SK-N-SH (cell line): ENCODE measurements around the gene IFNLR1.

Experiments
- EP300 ChIP-seq, 2 experiments: IDR thresholded peaks; 2 replicates each; pipeline versions ENCODE4 v1.4.0 to v1.6.1; 2012; ENCODE audit warnings: borderline replicate concordance in 1 of 2, low read depth in 1 of 2, low read length in 1 of 2
- EZH2phosphoT487 ChIP-seq: fragments of 200-600 bp; sonication (generic); IDR thresholded peaks from 2 replicates; pipeline ENCODE4 v1.6.1; 2017; ENCODE audit warnings: low read depth, mixed run types, mild to moderate bottlenecking, antibody characterized with exemption, moderate library complexity, borderline replicate concordance
- GABPA ChIP-seq: IDR thresholded peaks from 2 replicates; pipeline ENCODE4 v1.4.0; 2012; ENCODE audit warnings: low read depth, mild to moderate bottlenecking
- POLR2AphosphoS5 ChIP-seq: IDR thresholded peaks from 2 replicates; pipeline ENCODE4 v1.6.1; 2012; ENCODE audit warnings: low read depth, low read length
- TCF12 ChIP-seq: IDR thresholded peaks from 2 replicates; pipeline ENCODE4 v1.4.0; 2012
- TF ChIP-seq, protein P1 (sequence below): fragments of 200-600 bp; sonication (generic); IDR thresholded peaks from 2 replicates; pipeline ENCODE4 v1.6.1; 2017; ENCODE audit warnings: antibody characterized with exemption, mild to moderate bottlenecking, moderate library complexity

DNA sequence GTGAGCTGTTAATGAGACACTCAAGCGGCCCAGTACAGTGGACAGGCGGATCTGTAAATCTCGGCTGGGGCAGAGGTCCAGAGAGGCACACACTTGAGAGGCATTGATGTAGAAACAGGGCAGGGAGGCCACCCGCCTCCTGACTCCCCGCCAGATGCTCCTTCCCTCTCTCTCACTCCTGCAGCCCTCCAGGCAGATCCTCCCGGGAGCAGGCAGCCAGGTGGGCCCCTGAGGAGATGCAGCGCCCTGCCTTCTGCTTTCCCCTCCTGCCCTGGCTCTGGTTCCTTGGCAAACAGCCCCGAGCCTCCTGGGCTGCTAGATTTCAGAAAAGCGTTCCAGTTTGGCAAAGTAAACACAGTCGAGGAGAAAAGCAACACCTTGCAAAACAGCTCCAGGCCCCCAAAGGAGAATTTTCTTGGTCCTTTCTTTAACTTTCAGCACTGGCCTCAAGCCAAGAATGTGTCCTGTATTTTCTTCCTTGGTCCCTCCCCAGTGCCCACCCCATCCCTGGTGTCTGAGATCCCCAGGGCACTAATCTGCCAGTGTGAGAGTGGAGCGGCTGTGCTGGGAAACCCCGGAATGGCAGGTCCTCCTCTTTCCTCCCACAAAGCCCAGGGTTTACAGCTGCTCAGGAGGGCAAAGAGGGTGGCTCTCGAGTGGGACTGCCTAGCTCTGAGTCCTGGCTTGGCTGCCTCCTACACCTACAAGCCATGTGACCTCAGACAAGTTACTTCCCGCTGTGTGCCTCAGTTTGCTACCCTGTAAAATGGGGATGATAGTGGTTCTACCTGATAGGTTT, 29.4 kb upstream of the IFNLR1 start:
- TF ChIP-seq, protein P1, sequence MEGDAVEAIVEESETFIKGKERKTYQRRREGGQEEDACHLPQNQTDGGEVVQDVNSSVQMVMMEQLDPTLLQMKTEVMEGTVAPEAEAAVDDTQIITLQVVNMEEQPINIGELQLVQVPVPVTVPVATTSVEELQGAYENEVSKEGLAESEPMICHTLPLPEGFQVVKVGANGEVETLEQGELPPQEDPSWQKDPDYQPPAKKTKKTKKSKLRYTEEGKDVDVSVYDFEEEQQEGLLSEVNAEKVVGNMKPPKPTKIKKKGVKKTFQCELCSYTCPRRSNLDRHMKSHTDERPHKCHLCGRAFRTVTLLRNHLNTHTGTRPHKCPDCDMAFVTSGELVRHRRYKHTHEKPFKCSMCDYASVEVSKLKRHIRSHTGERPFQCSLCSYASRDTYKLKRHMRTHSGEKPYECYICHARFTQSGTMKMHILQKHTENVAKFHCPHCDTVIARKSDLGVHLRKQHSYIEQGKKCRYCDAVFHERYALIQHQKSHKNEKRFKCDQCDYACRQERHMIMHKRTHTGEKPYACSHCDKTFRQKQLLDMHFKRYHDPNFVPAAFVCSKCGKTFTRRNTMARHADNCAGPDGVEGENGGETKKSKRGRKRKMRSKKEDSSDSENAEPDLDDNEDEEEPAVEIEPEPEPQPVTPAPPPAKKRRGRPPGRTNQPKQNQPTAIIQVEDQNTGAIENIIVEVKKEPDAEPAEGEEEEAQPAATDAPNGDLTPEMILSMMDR, result no peak
- no peak for TF ChIP-seq POLR2AphosphoS5
- no peak for TF ChIP-seq EP300 (IDR thresholded peaks at IDR 0.05; ENCODE audit: borderline replicate concordance in 1 of 2, low read depth in 1 of 2, low read length in 1 of 2)
- no peak for TF ChIP-seq TCF12
- no peak for TF ChIP-seq GABPA
- TF ChIP-seq EZH2phosphoT487, result no peak
